ENCODE results near the gene YIPF1.
"Not testable (repeated sequence)": the region's sequence is repeated elsewhere in the genome, so short reads cannot be mapped to it uniquely, and the experiment has no call there.

YIPF1 gene

DNA sequence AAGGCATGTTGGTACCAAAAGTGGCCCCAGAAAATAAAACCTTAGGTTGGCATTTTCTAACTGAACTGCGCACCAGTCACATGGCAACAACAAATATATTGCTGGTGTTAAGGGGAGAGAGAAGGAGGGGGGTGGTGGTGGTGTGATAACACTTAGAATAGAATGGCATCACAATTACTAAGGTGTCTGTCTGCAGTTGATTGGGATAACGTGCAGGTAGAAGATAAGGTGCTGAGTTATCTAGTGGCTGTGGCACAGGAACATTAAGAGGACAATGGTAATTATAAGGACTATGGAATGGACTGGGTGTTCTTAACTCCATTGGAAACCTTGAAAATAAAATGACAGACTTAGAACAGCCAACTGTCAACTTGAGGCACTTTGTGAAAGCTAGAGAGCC lies 1.4 kb upstream of the YIPF1 start:
- H3K4me3 ChIP-seq (replicated peaks in 1 of 2; ENCODE audit: low read depth in 2 of 2, low read length in 2 of 2) = no peak overlapping the region
- no peak for DNase-seq (ENCODE audit: low read depth in 2 of 2)
- TF ChIP-seq, protein P1, sequence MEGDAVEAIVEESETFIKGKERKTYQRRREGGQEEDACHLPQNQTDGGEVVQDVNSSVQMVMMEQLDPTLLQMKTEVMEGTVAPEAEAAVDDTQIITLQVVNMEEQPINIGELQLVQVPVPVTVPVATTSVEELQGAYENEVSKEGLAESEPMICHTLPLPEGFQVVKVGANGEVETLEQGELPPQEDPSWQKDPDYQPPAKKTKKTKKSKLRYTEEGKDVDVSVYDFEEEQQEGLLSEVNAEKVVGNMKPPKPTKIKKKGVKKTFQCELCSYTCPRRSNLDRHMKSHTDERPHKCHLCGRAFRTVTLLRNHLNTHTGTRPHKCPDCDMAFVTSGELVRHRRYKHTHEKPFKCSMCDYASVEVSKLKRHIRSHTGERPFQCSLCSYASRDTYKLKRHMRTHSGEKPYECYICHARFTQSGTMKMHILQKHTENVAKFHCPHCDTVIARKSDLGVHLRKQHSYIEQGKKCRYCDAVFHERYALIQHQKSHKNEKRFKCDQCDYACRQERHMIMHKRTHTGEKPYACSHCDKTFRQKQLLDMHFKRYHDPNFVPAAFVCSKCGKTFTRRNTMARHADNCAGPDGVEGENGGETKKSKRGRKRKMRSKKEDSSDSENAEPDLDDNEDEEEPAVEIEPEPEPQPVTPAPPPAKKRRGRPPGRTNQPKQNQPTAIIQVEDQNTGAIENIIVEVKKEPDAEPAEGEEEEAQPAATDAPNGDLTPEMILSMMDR (IDR thresholded peaks at IDR 0.05; ENCODE audit: low read depth, low read length) = no peak

DNA sequence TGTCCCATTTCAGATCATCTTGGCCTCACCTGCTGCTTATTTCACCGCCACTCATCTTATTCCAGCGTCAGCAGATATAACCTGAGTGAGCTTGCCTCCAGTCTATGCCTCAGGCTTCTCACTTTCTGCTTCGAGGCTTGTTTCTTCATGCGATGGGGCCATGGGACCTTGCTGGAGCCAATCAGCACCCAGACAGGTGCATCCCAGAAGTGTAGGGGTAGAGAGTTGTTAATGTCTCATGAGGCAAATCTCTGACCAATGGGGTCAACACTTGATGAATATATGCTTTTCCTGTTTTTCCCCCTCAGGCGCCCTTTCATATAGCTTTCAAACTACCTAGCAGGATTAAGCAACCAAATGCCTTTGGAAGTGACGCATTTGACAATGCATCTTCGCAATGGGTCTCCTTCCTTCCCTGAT lies 935 bp upstream of the YIPF1 start:
- peak overlapping the region in 1 of 2 donors; percentile 94 for H3K4me3 ChIP-seq (replicated peaks in 1 of 2; ENCODE audit: low read depth in 2 of 2, low read length in 2 of 2)
- no peak for DNase-seq (ENCODE audit: low read depth in 2 of 2)
- TF ChIP-seq, protein P1 (IDR thresholded peaks at IDR 0.05; ENCODE audit: low read depth, low read length) = no peak

DNA sequence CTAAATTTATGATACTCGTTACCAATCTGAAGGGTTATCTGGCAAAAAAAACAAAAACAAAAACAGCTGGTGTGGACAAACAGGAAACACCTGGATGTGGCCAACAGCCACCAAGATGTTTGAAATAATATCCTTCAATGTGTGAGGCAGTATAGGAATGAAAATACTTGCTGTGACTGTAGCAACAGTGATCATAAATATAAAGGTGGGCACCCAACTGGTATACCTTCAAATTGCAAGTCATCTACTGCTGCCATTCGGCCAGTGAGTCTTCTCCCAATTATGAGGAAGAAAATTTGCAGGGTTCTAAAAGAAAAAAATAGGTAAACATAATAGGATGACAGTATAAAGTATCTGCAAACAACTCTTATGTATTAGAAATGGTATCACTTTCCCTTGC lies 916 bp downstream of the YIPF1 start:
- H3K4me3 ChIP-seq (replicated peaks in 1 of 2; ENCODE audit: low read depth in 2 of 2, low read length in 2 of 2) = peak overlapping the region in 1 of 2 donors; percentile 94
- TF ChIP-seq, protein P1 (IDR thresholded peaks at IDR 0.05; ENCODE audit: low read depth, low read length) = no peak
- DNase-seq (ENCODE audit: low read depth in 2 of 2) = no peak

DNA sequence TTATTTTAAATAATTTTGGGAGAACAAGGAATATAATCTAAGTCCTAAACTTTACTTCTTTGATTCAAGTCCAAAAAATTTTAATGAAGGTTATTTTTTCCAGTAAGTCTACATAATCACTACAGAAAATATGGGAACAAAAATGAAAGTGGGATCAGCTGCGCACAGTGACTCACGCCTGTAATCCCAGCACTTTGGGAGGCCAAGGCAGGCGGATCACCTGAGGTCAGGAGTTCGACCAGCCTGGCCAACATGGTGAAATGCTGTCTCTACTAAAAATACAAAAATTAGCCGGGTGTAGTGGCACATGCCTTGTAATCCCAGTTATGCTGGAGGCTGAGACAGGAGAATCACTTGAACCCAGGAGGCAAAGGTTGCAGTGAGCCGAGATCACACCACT lies 6.0 kb downstream of the YIPF1 start:
- not testable (repeated sequence) for DNase-seq (ENCODE audit: low read depth in 2 of 2); H3K4me3 ChIP-seq (replicated peaks in 1 of 2; ENCODE audit: low read depth in 2 of 2, low read length in 2 of 2)

DNA sequence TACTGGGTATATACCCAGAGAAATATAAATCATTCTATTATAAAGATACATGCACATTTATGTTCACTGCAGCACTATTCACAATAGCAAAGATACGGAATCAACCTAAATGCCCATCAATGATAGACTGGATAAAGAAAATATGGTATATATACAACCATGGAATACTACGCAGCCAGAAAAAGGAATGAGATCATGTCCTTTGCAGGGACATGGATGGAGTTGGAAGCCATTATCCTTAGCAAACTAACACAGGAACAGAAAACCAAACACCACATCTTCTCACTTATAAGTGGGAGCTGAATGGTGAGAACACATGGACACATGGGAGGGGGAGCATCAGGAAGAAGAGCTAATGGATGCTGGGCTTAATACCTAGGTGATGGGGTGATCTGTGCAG lies 7.7 kb downstream of the YIPF1 start:
- not testable (repeated sequence) for DNase-seq (ENCODE audit: low read depth in 2 of 2); H3K4me3 ChIP-seq (replicated peaks in 1 of 2; ENCODE audit: low read depth in 2 of 2, low read length in 2 of 2)

DNA sequence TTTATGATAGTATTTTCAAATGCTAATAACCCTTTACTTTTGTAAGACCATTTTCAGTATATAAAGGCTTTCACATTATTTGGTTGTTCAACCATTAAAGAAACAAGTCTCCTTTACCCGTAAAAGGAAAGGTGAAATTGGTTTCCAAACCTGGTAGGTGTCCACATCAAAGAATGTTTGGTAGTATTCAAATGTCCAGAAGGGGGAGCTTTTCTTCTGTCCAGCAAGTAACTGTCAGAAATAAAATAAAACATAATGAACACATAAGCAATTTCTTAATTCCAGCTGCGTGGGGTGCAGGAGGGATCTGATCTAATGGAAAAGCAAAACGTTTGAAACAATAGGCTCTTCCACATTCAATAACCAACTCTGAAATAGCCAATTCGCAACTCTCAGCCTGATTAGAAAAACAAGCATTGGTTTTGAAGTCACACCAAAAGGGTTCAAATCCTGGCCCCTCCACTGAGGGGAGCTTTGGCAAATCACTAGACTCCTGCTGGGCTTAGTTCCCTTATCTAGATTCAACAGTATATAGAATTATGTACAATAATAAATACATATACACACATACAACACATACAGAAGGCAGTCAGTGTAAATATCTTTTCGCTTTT lies 11.0 kb downstream of the YIPF1 start:
- TF ChIP-seq, protein P1 (IDR thresholded peaks at IDR 0.05; ENCODE audit: low read depth, low read length) = peak; percentile 63
- DNase-seq (ENCODE audit: low read depth in 2 of 2) = peak; percentile 75 to 76

DNA sequence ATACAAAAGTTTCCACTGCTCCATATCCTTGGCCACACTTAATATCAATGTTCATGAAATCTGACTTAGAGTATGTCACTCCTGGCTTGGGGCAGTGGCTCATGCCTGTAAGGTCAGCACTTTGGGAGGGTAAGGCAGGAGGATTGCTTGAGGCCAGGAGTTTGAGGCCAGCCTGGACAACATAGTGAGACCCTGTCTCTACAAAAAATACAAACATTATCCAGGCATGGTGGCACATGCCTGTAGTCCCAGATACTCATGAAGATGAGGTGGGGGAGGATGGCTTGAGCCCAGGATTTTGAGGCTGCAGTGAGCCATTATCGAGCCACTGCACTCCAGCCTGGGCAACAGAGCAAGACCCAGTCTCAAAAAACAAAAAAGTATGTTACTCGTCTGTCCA lies 14.4 kb downstream of the YIPF1 start:
- H3K4me3 ChIP-seq (replicated peaks in 1 of 2; ENCODE audit: low read depth in 2 of 2, low read length in 2 of 2) = not testable (repeated sequence)

More for the DNA sequence above, 11.0 kb downstream of the YIPF1 start:
- H3K4me3 ChIP-seq (replicated peaks in 1 of 2; ENCODE audit: low read depth in 2 of 2, low read length in 2 of 2) = no peak overlapping the region

DNA sequence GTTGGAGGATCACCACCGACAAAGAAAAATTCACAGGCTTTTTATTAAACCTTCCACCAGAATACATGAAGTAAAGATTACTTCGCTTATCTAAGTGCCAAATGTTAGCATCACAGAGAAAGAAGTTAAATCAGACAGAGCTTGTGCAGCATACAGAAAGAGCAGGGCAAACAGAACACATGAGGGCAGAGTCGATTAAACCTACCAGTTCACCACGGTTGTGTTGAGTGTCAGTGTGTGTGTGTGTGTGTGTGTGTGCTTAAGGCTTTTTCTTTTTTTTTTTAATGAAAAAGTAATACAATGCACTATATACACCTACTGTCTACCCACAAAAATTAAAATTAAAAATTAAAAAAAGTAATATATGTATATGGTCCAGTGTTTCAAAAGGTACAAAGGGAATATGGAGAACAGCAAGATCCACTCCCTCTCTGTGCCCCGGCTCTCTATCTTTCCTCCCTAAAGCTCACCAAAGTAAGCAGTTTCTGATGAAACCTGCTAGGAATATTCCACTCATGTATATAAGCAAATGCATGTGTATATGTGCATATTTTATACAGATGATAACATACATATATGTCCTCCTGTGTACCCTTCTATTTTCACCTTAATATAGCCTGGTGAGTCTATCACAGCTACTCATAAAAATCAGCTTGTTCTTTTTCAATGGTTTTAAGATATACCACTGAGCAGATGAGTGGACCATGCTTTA lies 17.7 kb downstream of the YIPF1 start:
- H3K4me3 ChIP-seq (replicated peaks in 1 of 2; ENCODE audit: low read depth in 2 of 2, low read length in 2 of 2) = no peak overlapping the region
- no peak for DNase-seq (ENCODE audit: low read depth in 2 of 2)
- TF ChIP-seq, protein P1 (IDR thresholded peaks at IDR 0.05; ENCODE audit: low read depth, low read length) = no peak

More for the DNA sequence above, 14.4 kb downstream of the YIPF1 start:
- not testable (repeated sequence) for DNase-seq (ENCODE audit: low read depth in 2 of 2)

All from cardiac fibroblast (primary cell).